GM19463 (cell line): ENCODE results near the gene ZNF329.
A peak's percentile ranks its signal among the peaks of the same experiment; 100 is the strongest.
"Not testable (repeated sequence)": the region's sequence is repeated elsewhere in the genome, so short reads cannot be mapped to it uniquely, and the experiment has no call there.

Experiments used
- ATAC-seq: cut with Tn5 transposase; IDR thresholded peaks from one replicate; pipeline ENCODE4 v1.9.1; 2021; ENCODE audit warnings: mild to moderate bottlenecking, moderate library complexity; ENCODE audit not compliant: unreplicated experiment

Gene ZNF329

DNA sequence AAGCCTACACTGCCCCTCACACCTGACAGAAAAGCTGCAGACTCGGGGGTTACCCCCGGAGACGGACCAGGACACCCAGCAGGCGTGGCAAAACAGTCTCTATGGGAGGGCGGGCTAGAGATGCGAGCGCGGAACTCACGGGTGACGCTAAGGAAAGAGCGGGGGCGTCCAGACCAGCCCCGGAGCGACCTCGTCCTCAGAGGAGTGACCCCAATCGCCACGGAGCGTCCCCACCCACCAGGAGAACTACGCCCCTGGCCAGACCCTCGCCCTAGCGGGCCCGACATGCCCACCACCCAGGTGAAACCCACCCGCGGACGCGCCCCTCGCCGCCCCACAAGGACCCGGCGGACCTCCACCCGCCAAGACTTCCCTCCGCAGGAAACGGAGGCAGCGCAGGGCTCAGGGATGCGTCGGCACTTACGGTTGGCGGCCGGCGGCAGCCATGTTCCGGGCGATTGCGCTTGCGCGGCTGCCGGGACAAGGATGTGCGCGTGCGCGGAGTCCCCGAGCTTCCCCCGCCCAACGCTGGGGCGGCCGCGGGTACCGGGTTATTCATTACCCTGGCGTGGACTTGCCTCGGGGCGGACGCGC is at the start of gene ZNF329:
TSS of gene ZNF329 (minus strand) at position 462 of the 594 bp plus-strand sequence. CDS start 21,286 bp downstream, outside the sequence.
- peak; percentile 64 for ATAC-seq

DNA sequence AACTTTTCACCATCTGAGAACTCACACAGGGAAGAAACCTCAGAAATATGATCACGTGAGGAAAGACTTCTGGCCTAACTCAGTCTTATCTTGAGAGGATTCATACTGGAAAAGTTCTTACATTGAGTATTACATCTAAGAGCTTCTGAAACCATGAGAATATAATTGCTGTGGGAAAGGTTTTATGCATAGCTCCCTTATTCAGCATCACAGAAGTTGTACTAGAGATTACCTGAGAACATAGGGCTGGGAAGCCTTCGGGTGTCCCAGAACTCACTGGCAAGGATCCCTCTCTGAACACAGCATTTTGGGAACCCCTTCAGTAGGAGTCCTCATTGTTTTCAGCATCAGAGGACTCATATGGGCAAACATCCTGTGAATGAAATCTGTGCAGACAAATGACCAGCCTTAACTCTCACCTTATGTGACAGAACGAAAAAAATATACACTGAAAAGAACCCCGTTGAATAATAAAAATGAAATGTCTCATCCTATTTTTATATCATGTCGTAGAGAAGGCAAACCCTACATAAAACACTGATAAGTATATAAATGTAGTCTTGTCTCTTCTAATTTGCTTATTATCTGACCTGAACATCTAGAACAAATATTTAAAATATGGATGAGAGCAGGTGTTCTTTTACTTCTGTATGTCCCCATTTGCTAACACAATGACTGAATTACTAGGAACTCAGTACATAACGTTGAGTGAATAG is 46.5 kb upstream of the ZNF329 start:
- no peak for ATAC-seq

GRCh38 chr19:58183817-58184215 is 33.2 kb upstream of the ZNF329 start:
- ATAC-seq: no peak

GRCh38 chr19:58182989-58183816 is 32.6 kb upstream of the ZNF329 start, which contains the start of gene ZNF274:
ZNF274 (plus strand) TSS chr19:58183061; CDS start chr19:58183966, 905 bp downstream.
- ATAC-seq: peak; percentile 90

DNA sequence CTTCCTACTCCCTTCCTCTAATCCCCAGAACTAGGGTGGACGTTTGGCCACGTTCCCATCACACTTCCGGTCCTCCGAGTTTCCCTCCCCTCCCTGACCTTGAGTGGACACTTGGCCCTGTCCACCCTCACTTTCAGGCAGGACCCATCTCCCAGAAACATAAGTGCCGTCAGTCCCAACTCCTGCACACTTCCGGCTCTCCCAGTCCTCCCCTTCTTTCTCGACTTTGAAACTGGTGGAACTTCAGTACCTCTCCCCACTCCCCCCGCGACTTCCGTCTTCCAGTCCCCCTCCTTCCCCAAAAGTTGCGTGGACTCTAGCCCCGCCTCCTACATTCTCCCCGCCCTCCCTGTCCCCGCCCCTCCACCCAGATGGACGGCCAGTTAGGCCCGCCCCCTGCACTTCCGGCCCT is 32.0 kb upstream of the ZNF329 start:
- ATAC-seq: no peak

DNA sequence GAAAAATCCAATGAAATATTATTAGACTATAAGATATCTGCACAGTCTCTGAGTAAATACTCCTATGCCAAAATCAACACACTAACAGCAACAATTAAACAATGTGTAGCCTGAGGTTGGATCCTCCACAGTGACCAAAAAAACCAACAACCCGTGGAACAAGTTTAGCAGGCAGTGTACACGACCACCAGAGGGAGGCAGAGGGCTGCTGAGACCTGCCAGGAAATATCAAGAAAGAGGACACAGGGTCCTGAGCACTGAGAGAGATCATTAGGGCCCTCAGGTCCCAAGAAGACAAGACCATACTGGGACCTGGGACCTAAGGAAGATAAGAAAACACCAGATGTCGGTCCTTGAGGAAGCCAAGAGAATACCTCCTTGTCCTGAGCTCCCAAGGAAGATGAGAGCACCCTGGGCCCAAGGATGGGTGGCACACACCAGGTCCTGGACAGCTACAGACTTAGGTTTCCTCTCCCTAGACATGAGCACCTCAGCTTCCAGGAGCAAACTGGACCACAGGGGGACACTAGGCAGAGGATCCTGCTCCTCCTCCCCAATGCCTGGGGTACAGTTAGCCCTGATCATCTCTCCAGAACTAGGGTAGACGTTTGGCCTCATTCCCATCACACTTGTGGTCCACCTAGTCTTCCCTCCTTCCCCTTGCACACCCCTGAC is 31.4 kb upstream of the ZNF329 start:
- ATAC-seq: no peak

GRCh38 chr19:58170860-58171259 is 20.3 kb upstream of the ZNF329 start:
- no peak for ATAC-seq

DNA sequence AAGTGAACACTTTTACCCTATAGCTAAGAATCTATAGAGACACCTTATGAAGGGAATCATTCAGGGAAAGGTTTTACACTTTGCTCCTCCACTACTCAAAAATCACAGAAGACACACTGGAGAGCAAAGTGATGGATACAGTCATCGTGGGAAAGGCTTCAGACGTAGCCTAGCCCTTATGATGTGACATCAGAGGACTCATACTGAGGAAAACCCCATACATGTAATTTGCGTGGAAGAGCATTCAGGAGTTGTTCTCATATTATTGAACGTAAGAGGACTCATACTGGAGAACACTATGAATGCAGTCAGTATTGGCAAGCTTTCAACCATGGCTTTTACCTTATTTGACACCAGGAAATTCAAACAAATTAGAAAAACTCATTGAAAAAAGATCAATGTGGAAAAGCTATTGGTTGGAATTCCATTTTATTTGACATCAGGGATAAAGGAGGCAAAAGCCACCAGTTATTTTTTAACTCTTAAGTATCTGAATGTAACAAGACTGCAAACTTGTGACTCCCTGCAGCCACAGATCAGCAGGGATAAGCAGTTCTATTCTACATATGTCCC is 16.2 kb upstream of the ZNF329 start:
- no peak for ATAC-seq

GRCh38 chr19:58166268-58166667 is 15.7 kb upstream of the ZNF329 start:
- no peak for ATAC-seq

DNA sequence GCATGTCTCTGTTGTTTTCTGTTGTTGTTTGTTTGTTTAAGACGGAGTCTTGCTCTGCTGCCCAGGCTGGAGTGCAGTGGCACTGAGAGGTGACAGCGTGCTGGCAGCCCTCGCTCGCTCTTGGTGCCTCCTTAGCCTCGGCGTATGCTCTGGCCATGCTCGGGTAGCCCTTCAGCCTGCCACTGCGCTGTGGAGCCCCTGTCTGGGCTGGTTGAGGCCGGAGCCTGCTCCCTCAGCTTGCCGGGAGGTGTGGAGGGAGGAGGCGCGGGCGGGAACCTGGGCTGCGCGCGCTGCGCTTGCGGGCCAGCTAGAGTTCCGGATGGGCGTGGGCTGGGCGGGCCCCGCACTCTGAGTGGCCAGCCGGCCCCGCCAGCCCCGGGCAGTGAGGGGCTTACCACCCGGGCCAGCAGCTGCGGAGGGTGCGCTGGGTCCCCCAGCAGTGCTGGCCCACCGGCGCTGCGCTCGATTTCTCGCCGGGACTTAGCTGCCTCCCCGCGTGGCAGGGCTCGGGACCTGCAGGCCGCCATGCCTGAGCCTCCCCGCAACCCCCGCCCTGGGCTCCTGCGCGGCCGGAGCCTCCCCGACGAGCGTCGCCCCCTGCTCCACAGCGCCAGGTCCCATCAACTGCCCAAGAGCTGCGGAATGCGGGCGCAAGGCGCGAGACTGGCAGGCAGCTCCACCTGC is 6.6 kb upstream of the ZNF329 start:
- ATAC-seq: no peak

DNA sequence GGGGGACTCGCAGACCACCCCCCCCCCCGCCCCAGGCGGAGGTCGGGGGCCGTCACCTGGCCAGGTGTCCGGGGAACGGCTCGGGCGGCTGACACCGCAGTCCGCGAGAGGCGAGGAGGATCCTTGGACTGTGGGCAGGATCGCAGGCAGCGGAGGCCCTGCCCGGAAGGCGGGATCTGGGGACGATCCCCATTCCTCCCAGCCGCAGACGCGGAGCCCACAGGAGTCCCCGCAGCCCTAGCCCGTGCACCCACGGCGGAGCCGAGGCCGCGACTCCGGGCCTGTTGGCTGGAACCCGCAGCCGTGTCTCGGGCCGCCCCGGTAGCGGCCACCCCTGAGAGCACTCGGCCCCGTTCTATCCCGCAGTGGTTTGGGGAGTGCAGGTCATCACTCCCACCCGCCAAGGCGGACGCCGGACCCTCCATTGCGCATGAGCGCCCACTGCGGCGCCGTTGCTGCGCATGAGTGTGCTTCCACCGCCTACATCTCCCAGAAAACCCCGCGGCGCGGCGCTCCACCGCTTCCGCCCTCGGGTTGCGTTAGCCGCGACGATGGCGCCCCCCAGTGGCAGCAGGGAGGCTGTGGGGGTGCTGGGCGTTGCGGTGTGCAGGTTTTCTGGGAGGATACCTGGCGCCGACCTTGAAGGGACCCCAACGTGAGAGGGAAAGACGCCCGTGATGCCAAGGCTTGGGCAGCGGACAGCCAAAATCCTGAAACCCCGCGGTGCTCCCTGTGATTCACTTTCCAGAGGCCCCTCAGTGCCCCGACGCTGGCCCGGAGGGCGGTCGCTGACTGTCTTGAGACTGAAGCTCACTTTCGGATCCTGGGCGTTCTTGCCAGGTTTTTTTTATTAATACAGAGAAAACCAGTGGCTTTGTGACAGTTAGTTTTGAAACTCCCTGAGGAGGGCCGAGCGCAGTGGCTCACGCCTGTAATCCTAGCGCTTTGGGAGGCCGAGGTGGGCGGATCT is 4.4 kb upstream of the ZNF329 start:
- peak; percentile 58 for ATAC-seq

- no peak for ATAC-seq
Observed at GRCh38 chr19:58154287-58154678, 3.7 kb upstream of the ZNF329 start.

- ATAC-seq: no peak
Observed at GRCh38 chr19:58153386-58153785, 2.8 kb upstream of the ZNF329 start.

- not testable (repeated sequence) for ATAC-seq
Observed at GRCh38 chr19:58147475-58147874, 3.1 kb downstream of the ZNF329 start.

- ATAC-seq: no peak
Observed at GRCh38 chr19:58145849-58146248, 4.7 kb downstream of the ZNF329 start.

DNA sequence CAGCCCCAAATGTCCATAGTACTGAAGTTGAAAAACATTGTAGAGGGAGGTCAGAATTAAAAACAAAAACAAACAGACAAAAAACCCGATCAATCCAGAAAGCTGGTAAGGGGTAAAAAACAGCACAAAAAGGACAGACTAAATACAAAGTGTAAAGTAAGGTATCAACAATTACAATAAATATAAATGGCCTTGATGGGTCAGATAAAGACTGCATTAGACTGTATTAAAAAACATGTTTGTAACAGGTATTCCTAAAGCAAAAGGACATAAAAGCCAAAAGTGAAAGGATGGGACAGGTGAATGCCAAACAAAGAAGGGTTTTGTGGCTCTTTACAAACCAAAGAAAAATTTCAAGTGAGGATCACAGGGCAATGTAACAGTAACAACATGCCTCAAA is 16.3 kb downstream of the ZNF329 start:
- ATAC-seq: no peak

- no peak for ATAC-seq
Observed at GRCh38 chr19:58129284-58129683, 21.3 kb downstream of the ZNF329 start.

- ATAC-seq: no peak
Observed at GRCh38 chr19:58128041-58128685, 22.4 kb downstream of the ZNF329 start.

DNA sequence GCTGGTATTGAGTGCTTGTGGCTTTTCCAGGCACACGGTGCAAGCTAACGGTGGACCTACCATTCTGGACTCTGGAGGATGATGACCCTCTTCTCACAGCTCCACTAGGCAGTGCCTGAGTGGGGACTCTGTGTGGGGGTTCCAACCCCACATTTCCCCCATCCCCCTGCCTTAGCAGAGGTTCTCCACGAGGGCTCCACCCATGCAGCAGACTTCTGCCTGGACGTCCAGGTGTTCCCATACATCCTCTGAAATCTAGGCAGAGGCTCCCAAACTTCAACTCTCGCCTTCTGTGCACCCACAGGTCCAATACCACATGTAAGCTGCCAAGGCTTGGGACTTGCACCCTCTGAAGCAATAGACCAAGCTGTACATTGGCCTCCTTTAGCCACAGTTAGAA is 27.2 kb downstream of the ZNF329 start:
- ATAC-seq: no peak
